ENCODE measurements around the gene MFAP2.
"Not testable (repeated sequence)": the region's sequence is repeated elsewhere in the genome, so short reads cannot be mapped to it uniquely, and the experiment has no call there.

Gene MFAP2

GRCh38 chr1:16938351-16939321 is 41.8 kb downstream of the MFAP2 start:
- in situ Hi-C loops (cut with MboI; ENCODE audit: low sequenced_read_pairs, unreplicated experiment), result no loop called here
- DNase-seq (ENCODE audit: low spot score), result no peak
- no peak for TF ChIP-seq CTCF (IDR thresholded peaks at IDR 0.05; ENCODE audit: borderline replicate concordance, control extremely low read depth, extremely low read depth, insufficient read depth, missing control alignments)

- DNase-seq (ENCODE audit: low spot score); in situ Hi-C loops (cut with MboI; ENCODE audit: low sequenced_read_pairs, unreplicated experiment): not testable (repeated sequence)
These were observed 43.8 kb downstream of the MFAP2 start for GRCh38 chr1:16936580-16936979.

GRCh38 chr1:16933945-16934344 is 46.5 kb downstream of the MFAP2 start:
- DNase-seq (ENCODE audit: low spot score); in situ Hi-C loops (cut with MboI; ENCODE audit: low sequenced_read_pairs, unreplicated experiment): not testable (repeated sequence)

- DNase-seq (ENCODE audit: low spot score); in situ Hi-C loops (cut with MboI; ENCODE audit: low sequenced_read_pairs, unreplicated experiment): not testable (repeated sequence)
These were observed 49.0 kb downstream of the MFAP2 start for GRCh38 chr1:16931206-16931934.

GRCh38 chr1:16929146-16930041 is 51.0 kb downstream of the MFAP2 start:
- in situ Hi-C loops (cut with MboI; ENCODE audit: low sequenced_read_pairs, unreplicated experiment), result not testable (repeated sequence)
- DNase-seq (ENCODE audit: low spot score), result peak; percentile 13

GRCh38 chr1:16927711-16928485 is 52.5 kb downstream of the MFAP2 start:
- in situ Hi-C loops (cut with MboI; ENCODE audit: low sequenced_read_pairs, unreplicated experiment), result no loop called here
- DNase-seq (ENCODE audit: low spot score), result peak; percentile 58
- TF ChIP-seq CTCF (IDR thresholded peaks at IDR 0.05; ENCODE audit: borderline replicate concordance, control extremely low read depth, extremely low read depth, insufficient read depth, missing control alignments), result no peak

- DNase-seq (ENCODE audit: low spot score), result no peak
- TF ChIP-seq CTCF (IDR thresholded peaks at IDR 0.05; ENCODE audit: borderline replicate concordance, control extremely low read depth, extremely low read depth, insufficient read depth, missing control alignments), result no peak
- in situ Hi-C loops (cut with MboI; ENCODE audit: low sequenced_read_pairs, unreplicated experiment), result no loop called here
These were observed 53.2 kb downstream of the MFAP2 start for GRCh38 chr1:16927256-16927655.

GRCh38 chr1:16926491-16927073 is 53.8 kb downstream of the MFAP2 start:
- DNase-seq (ENCODE audit: low spot score), result no peak
- no peak for TF ChIP-seq CTCF (IDR thresholded peaks at IDR 0.05; ENCODE audit: borderline replicate concordance, control extremely low read depth, extremely low read depth, insufficient read depth, missing control alignments)
- in situ Hi-C loops (cut with MboI; ENCODE audit: low sequenced_read_pairs, unreplicated experiment), result no loop called here
